ENCODE data around the gene OSBPL7. TPM values are rescaled to one million over a fixed set of nuclear protein-coding genes. Genes with fewer than 3 reads are reported as not detected.
A peak's percentile ranks its signal among the peaks of the same experiment; 100 is the strongest.

OSBPL7 gene
- total and polyA plus RNA-seq, 2 of the 13 experiments (the other 11 are each of a cell fraction or from before 2014, with no cell fraction given) = 4.7 to 6.6 TPM

- TF ChIP-seq U2AF1 (optimal IDR thresholded peaks at IDR 0.05; ENCODE audit: low read depth, low read length) (peak; percentile 71), SNAPC4 (CRISPR knock-in tag; IDR thresholded peaks at IDR 0.05) (no peak), ELF3 (CRISPR knock-in tag; IDR thresholded peaks at IDR 0.05) (peak; percentile 40; the same call in 1 of the 2 replicates), MIXL1 (CRISPR knock-in tag; IDR thresholded peaks at IDR 0.05) (no peak), ZNF350 (CRISPR knock-in tag; IDR thresholded peaks at IDR 0.05; ENCODE audit: borderline replicate concordance, low read depth) (no peak; the same call in 1 of the 2 replicates), WIZ (CRISPR knock-in tag; IDR thresholded peaks at IDR 0.05) (0 out of 2 replicates have a peak, but pooled peaks have one; percentile 79), NR2C2 (CRISPR knock-in tag; IDR thresholded peaks at IDR 0.05; ENCODE audit: borderline replicate concordance) (0 out of 2 replicates have a peak, but pooled peaks have one; percentile 42), ZBTB2 (CRISPR knock-in tag; IDR thresholded peaks at IDR 0.05; ENCODE audit: low read depth) (0 out of 2 replicates have a peak, but pooled peaks have one; percentile 19), SP2 (CRISPR knock-in tag; IDR thresholded peaks at IDR 0.05) (peak; percentile 43; the same call in 1 of the 2 replicates), FOSL1 (CRISPR knock-in tag; IDR thresholded peaks at IDR 0.05; ENCODE audit: borderline replicate concordance) (peak; percentile 48; the same call in 1 of the 2 replicates), DNMT1 (CRISPR knock-in tag; IDR thresholded peaks at IDR 0.05) (0 out of 2 replicates have a peak, but pooled peaks have one; percentile 52), ISL2 (CRISPR knock-in tag; IDR thresholded peaks at IDR 0.05) (peak; percentile 20; the same call in 1 of the 2 replicates), ZXDC (CRISPR knock-in tag; IDR thresholded peaks at IDR 0.05) (0 out of 2 replicates have a peak, but pooled peaks have one; percentile 47), RNF2 (conservative IDR thresholded peaks at IDR 0.05; ENCODE audit: low read depth) (peak; percentile 80), MYPOP (CRISPR knock-in tag; IDR thresholded peaks at IDR 0.05) (peak; percentile 88; the same call in 1 of the 2 replicates), KAT7 (CRISPR knock-in tag; IDR thresholded peaks at IDR 0.05; ENCODE audit: borderline replicate concordance) (peak; percentile 91; the same call in 1 of the 2 replicates), NFYC (CRISPR knock-in tag; IDR thresholded peaks at IDR 0.05) (peak; percentile 33; the same call in 1 of the 2 replicates), RBM39 (IDR thresholded peaks at IDR 0.05; ENCODE audit: low read depth, low read length, poor library complexity, severe bottlenecking) (peak; percentile 46)
These were observed 29.3 kb upstream of the OSBPL7 start, which contains the start of gene SP6 (continued) for GRCh38 chr17:47850692-47851573.

All from HepG2 (cell line).